HG03135 (cell line): ENCODE data around the gene CCDC12.

Experiments used
- ATAC-seq: cut with Tn5 transposase; IDR thresholded peaks from one replicate; pipeline ENCODE4 v1.9.1; 2021; ENCODE audit warnings: mild to moderate bottlenecking, moderate library complexity; ENCODE audit not compliant: unreplicated experiment

Gene CCDC12

DNA sequence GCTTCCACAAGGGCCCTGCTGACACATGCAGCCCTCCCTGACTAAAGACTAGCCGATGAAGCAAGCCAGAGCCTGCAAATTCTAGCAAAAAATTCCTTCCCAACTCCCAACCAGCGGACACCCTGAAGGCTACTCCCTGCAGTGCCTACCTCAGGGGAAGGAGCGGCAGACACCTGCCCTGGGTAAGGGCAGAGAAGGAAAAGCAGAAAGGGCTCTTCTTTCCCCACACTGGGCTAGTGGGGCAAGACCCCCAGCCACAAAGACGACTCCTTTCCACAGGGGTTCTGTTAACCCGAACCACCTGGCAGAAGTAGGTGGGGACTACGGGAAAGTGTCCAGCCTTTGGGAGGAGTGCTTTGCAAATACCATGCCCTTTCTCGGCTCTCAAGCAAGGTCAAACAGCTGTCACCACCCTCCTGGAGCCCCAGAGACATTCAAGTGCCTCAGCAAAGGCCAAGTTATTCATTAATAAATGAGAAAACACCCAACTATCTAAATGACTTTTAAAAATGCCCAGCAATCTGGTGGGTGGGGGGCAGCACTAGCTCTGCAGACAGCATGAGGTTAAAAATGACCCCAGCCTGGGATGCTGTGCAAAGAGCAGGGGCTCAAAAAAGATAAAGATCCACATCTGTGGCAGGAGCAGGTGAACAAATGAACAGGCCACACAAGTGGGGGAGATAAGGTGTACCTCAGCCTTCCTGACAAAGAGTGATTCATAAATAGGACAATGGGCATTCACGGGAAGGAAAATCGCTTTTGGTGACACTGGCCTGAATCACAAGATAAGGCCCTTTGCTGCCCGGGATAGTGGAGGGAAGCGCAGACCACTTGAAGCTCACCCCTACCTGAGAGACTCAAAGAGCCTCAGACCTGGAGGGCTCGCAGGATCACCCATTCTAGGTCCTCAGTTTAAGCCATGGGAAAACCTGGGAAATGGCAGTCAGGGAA, 33.0 kb downstream of the CCDC12 start:
- no peak for ATAC-seq

DNA sequence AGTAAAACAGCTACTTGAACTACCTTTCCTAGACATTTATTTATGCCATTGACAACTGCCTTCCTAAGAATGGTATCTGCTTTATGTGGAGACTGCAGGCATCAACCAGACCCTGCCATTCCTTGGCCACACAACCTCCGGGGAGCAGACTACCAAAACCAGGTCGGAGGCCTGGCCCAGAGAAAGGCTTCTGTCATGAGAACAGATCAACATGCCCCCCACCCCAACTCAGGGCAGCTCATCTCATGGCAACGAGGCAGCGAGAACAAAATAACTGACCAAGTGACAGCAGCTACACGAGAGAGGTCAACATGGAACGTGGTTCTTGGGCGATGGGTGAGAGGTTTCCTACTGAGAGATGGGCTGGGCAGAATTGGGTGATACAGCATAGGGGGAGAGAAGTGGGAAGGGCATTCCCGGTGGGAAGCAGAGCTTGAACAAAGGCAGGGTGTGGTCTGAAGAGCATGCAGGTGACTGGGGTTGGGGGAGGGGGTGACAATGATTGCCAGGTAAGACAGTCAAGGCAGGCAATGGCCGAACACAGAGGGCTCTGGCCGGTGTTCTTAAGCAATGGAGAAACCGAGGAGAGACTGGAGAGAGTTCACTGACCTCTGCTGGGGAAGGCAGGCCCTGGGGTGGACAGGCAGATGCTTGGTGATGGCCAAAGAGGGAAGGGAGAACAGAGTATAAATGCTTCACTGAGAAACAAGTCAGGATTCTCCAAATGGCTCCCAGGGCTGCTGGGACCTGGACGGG, 33.9 kb downstream of the CCDC12 start:
- no peak for ATAC-seq

DNA sequence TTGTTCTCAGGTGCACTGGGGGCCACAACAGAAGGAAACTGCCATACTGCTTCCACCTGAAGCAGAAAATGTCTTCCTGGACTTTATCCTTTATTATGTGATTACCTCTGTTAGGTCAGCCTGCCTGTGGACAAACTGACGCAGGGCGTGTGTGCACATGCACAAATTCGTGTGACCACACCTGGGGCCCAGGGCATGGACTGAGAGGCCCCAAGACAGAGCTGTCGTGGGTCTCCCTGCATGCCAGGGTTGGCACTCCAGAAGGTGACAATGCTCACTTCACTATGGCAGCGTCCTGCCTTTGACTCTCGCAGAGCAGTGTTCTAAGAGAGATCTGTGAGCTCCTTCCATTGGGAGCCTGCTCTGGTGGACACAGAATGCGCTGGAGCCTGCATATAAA, 34.5 kb downstream of the CCDC12 start:
- no peak for ATAC-seq

DNA sequence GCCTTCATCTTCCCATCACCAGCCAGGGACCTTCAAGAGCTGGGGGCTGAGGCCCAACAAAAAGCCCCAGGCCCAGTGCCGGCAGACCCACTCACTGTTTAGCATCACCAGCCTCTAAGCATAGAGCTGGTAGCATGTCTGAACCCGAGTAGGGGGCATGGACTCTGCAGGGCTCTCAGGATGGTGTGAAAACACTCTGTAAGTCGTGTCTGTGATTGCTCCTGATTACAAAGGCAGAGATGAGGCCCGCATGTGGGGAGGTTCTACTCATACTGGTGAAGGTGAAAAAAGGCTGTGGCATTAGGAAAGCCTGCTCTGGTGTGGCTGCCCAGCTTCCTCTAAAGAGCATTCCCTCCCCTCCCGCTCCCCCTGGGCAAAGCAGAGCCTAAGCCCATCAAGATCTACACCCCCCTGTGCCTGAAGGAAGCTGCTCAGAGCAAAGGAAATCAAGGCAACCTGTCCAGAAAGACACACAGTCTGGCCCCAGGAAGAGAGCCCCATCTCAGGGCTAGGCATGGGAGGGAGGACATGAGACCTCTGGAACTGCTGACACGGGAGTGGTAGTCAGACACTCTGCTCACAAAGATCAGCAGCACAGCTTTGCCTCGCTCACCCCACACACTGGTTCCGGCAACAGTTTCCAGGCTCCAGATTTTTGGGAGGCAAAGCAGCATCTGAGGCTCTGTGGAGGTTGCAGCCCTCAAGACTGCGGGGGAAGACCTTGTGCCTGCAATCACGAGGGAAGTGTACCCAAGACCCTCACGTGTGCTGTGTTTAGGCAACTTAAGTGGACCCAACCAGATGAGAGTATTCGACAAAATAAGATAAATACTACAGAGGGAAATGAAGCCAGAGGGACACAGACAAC, 36.7 kb downstream of the CCDC12 start:
- ATAC-seq, result no peak

DNA sequence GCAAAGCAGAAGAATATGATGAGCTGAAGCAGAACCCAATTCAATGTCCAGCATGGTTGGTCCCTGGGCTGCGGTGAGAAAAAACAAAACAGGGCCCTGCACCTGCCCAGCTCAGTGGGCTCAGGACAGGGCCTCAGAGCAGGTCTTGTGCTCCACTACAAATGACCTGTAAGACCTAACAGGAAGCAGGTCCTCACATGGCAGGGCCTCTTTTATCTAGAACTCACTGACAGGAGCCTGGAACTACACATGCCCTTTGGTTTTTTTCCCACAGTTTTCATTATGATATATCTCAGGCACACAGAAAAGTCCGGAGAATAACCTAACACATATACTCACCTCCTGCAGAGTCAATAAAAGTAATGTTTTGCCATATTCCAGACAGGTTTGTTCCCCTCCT, 38.4 kb downstream of the CCDC12 start:
- ATAC-seq, result no peak

DNA sequence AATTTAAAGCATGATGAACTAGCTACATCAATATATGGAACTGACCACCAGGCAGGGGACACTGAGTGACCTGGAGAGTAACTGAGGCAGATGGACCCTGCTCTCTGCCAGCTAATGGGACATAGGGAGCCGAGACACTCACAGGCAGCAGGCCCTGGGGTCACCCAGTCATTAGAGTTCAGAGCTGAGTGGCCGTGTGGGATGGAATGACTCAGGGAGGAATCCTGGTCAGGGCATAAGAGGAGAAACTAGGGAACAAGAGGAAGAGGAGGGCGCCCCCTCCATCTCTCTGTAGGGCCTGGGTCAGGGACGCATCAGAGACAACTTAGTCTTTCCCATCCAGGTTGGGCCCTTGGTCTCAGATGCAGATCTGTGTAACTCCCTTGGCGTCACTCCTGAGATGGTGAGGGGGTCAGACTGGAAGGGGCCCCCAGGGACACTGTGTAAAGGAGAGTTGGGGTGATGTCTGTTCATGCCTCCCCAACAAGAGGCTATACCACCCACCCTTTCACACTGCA, 39.8 kb downstream of the CCDC12 start:
- no peak for ATAC-seq

DNA sequence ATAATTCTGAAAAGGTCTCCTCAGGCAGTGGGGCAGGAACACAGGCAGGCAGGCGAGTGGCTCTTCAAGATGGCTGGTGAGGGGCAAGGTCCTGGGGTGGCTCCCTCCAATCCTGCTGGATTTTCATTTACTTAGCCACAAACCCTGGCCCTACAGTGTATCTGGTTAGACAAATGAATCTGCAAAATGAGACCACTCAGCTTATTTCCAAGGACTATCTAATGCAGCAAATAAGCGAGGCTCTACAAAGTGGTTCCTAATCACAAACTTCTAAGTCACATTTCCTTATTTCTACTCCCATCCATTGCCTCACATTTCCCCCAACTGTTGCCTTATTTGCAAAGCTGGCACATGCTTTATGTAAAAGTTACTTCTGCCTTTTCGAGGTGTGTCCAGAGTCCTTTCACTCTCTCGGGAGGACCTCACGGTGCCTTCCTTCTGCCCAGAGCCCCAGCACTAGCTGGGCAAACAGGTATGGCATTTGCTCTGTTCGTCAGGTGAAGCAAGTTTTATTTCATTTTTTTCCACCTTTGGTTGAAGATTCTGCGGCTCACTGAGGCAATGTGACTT, 40.5 kb downstream of the CCDC12 start:
- ATAC-seq, result no peak

DNA sequence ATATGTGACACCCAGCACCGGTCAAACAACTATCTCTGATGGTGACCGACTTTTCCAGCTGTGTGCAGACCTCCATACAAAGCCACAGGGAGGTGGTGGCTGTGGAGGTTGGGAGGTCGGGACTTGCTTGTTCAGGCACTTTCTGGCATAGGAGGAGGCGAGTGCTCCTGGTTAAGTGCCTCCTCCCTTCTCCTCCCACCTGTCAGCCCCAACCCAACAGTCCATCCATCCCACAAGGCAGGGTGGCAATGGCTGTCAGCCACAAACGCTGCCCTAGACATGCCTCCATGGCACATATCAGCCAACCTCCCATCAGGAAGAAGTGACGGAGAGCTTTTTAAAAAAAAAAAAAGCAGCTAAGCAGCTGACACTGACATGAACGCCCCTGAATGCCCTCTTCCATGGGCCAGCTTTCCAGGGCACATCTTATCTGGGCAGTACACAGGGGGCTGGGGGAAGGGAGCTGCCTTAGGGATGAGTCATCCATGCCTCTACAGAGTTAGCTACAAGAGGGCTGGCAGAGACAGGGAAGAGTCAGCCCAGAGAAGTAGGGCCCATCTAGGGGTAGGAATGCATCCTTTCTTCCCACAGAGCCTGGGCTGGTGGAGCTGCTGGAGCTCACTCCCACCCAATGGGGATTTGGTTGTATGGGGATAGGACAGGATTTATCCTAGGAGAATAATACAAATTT, 41.2 kb downstream of the CCDC12 start:
- no peak for ATAC-seq

DNA sequence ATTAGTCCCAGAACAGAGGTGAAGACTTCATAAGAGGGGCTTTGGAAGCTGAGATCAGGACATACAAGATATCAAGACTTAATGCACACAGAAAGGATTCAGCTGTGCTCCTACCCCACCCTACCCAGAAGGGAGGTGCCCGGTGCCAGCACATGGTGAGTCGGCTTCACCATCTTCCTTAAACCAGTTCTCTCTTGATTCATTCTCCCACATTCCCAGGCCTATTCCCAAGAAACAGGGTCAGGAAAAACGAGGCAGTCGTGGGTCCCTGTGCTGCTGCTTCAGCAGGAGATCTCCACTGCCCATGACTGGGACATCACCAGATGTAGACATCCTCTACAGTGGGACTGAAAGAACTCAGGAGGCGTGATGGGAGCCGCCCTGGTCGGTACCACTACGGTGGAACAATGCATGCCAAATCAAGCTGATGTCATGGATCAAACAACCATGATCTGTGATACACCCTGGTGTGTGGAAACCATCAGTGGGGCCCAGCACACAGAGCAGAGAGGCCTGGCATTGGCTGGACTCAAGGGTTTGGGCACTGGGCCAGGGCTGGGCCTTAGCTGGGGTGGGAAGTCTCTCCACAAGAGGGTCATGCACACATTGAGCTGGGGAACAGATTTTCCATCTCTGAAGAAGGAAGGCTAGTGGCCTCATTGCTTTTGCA, 41.9 kb downstream of the CCDC12 start:
- ATAC-seq, result no peak

DNA sequence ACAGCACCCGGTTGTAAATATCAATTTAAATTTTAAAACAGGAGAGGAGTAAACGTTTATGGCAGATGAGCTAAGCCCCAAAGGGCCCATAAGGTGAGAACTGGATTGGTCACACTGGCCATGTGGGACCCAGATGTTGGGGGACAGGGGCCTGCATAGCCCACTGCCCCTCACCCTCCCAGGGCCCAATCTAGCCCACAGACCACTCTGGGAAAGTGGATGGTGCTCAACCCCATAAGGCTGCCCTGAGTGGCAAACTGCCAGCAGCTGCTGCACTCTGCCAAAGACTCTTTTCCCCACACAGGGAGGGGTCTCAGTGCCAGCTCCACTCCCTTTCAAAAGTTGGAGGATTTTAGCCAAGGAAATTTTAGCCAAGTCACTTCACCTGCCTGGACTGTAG, 42.5 kb downstream of the CCDC12 start:
- ATAC-seq, result no peak

DNA sequence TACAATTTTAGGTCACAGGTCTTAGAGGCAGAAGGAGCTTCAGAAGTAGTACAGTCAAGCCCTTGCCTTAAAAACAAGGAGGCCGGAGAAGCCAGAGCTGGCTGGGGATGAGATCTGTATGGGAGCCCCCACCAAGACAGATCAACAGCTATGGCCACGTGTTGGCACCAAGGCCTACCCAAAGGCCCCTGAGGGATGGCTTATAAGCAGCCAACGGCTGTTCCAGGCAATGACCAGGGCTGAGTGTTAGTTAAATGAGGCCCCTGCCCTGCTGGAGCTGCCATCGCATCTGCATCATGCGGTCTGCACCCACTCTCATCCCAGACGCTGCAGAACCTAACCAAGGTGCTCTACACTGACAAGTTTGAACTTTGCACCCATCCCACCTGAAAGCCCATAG, 43.3 kb downstream of the CCDC12 start:
- ATAC-seq, result no peak

DNA sequence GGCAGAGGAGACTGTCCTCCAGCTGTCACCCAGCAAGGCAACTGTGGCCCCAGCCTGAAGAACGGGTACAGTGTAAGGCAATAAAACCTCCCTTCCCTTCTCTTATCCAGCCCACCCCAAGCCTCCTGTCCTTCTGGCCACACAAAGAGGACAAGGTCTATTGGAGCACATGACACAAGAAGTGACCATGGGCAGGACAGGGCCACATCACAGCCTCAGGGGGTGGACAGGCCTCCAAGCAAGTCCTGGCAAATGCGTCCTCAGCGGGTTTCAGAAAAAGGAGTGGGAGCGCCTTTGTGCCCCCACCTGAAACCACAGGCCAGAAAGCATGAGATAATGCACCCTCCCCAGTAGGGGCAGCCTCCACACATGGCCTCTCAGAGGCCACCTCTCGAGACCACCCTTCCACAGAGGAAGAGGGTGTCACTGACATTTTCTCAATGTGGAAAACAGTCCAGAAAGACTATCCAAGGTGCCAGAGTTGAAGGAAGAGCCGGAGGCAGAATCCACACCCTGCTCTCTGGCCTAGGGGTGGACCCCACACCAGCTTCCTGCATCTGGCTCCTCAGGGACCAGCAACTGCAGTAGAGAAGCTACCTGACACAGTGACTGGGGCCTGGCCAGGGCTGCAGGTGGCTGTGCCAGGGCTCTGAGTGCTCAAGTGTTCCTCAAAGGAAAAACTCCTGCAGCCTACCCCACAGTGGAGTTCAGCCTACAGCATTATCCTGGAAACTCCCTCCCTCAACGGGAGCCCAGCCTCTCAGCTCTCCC, 43.9 kb downstream of the CCDC12 start:
- no peak for ATAC-seq

DNA sequence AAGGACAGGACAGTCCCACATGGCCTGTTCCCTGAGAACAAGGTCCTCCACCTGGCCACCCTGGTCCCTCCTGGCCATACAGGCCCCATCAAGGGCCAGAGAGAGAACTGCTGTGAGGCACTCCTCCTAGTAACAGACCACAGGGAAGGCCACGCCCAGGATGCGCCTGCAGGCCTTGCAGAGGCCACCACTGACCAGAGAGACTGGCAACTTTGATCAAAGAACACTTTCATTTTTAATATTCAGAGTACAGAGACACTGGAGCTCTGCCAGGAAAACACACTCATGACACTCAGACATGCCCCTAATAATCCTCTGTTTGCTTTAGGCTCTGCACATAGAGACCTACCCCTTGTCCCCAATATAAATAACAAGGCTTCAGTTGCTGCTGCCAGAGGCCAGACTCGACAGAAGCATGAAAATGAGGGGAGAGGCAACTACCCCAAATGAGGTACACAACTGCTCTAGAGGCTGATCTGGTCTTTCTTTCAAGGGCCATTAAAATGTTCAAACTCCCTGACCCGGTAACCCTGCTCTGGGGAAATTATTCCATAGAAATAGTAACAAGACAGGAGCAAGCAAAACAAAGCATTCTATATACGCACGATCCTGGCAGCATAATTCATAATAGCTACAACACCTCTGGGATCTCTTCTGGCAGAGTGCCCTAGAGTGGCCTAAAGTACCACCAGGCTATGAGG, 44.8 kb downstream of the CCDC12 start:
- ATAC-seq, result no peak

DNA sequence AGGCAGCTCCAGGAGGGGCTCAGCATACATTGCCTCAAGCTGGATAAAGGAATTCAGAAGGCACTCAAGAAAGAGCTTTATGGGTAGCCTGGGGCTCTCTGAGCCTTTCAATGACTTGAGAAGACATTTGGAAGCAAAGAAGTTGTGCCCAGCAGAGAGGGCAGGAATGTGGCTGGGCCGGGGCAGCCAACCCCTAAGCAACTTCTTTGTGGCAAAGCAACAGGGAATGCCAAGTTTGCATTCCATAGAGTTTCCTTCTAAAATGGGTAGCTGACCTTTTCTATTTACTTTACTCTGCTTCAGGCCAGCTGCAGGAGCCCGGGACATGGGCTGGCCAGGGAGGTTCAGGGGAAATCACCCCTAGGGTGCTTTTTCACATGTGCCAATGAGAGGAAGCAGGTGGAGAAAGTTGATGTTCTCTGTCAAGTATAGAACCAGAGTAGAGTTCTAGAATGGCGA, 45.6 kb downstream of the CCDC12 start:
- no peak for ATAC-seq

DNA sequence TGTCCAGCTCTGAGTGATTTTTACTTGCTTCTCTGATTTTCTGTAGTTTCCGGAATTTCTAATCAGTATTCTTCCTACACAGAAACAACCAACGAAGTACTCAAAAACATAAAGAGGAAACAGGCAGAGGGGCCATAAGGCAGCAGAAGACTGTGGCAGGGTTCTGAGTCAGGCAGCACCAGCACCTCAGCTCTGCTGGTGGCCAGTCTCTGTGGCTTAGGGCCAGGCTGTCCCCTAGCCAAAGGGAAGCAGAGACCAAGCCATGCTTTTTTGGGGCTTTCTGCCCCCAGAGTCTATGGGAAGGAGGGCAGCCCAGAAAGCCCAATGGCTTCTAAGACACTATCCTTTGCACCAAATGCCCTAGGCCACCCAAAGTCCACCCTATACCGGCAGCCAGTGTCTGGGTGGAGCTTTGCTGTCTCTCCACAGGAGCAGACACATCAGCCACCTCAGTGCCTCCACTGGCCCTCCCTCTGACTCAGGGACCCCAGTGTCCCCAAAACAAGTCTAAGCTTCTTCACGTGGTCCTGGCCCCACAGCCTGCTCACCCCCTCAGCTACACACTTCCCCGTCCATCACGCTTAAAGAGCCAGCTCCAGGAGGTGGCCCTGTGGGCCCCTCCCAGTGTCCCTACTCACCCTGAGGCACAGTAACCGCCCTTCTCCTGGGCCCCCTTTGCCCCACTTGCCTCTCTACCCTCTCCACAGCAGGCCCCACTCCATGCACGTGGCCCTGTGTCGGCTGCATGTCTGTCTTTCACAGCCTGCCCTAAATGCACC, 46.2 kb downstream of the CCDC12 start:
- ATAC-seq, result no peak

DNA sequence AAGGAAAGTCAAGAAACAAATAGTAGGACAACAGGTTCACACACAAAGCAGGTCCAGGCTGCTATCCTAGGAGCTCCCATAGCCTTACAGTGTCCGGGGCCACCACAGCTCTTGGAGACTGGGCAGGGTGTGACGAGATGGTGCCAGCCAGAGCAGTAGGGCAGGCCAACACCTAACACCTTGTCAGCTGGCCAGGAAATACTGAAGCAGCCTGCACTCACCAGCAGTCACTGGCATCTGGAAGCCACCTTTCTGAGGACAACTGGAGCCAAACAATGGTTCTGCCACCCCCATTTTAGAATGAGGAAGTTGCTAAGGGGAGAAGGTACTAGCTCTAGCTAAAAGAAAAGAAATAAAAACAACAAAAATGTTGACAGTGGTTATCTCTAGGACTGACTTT, 47.2 kb downstream of the CCDC12 start:
- ATAC-seq, result no peak

DNA sequence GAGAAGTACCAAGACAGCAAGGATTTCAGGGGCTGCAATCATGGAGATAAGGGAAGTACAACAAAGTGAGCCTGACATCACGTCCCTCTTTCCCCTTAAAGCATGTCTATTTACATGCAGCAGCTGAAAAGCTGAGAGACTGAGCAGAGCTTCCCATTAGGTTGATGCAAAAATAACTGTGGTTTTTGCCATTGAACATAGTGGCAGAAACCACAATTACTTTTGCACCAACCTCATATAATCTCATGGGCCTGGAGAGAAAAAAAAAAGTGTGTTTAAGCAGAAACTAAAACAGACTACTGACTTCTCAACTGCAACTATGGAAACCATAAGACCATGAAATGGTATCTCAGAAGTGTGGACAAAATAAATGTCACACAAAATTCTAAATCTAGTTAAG, 48.3 kb downstream of the CCDC12 start:
- no peak for ATAC-seq
